VCaP (cell line): ENCODE measurements around the gene FUT8.
A peak's percentile ranks its signal among the peaks of the same experiment; 100 is the strongest.

ENCODE experiments used
- H3K27ac ChIP-seq: fragments of 450-650 bp; 2 replicates; pipeline ENCODE4 v1.5.1; 2017
- CTCF ChIP-seq: fragments of 450-650 bp; conservative IDR thresholded peaks from 2 replicates; pipeline ENCODE4 v1.5.1; 2017; ENCODE audit warnings: mild to moderate bottlenecking, moderate library complexity

FUT8 gene

DNA sequence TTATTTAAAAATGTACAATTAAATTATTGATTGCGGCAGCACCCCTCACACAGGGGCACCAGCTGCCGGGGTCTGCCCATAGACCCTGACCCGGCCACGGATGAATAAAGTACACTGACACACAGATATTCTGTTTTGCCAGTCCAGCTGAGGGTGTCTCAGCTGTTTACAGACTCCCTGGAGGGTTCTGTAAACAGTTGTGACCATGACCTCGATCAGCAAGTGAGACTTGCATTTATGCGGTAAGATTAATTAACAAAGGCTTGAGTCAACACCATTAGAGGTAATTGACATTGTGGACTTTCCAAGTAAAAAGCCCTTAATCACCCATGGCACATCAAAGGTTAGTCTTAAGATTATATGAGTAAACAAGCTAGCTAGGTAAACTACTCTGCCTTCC is 94.3 kb downstream of the FUT8 start:
- peak overlapping the region; percentile 29 for H3K27ac ChIP-seq
- no peak for TF ChIP-seq CTCF

- no peak for TF ChIP-seq CTCF
These were observed 97.3 kb downstream of the FUT8 start for GRCh38 chr14:65509842-65510241.

GRCh38 chr14:65513671-65514070 is 101.1 kb downstream of the FUT8 start:
- TF ChIP-seq CTCF: no peak

More at GRCh38 chr14:65509842-65510241, 97.3 kb downstream of the FUT8 start:
- H3K27ac ChIP-seq: no peak overlapping the region

DNA sequence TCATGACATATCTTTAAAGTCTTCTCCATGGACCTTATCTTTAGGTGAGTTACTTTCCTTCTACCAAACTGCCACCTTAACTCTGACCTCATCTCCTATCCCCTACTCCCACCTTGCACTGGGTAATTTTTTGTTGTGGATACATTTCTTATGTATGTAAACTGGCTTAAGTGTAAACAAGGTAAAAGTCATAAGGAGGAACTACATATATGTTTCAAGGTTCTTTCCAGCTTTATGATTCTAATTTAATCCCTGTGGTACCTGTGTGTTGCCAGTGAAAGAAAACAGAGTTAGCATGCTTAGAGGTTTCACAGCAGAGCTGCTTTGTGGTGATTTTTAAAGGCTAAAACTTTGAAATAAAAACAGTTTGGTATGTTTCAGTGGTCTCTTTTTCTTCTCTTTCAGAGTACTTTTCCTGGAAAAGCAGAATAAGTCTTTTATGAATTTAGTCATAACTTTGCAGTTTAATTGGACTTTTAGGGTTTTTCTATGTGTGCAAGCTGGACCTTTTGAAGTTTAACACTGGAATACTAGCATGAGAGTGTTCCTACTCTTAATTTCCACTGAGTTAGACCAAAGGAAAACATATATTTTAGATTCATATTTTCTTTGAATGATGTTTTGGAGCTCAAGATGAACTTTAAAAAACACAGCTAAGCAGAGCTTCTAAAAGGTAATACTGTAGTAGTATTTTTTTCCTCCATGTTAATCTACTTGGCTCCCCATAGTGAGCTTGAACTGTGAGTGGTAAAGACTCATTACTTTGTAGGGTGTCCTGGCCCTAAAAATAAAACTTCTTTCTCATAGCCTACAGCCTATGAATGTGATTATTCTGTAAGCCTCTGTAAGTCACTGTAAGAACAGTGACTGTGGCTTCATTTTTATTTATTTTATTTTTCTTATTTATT is 105.4 kb downstream of the FUT8 start:
- no peak overlapping the region for H3K27ac ChIP-seq
- no peak for TF ChIP-seq CTCF

More at GRCh38 chr14:65513671-65514070, 101.1 kb downstream of the FUT8 start:
- no peak overlapping the region for H3K27ac ChIP-seq

GRCh38 chr14:65528069-65528468 is 115.5 kb downstream of the FUT8 start:
- no peak for TF ChIP-seq CTCF
- no peak overlapping the region for H3K27ac ChIP-seq

DNA sequence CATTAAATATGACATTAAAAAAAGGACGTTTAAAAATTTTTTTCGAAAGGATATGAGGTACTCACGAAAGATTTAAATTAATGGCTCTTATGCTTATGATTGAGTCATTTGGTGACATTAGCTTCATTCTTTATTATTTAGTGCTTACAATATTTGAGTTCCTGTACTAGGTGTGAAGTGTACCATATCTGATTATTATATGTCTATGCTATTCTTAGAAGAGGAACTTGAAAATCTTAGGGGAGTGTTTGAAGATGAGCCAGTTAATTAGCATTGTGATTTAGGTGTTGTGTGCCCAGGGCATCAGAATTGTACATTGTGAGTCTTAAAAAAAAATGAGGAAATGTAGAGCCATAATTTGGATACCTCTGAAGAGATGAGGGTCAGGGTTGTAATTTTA is 118.6 kb downstream of the FUT8 start:
- H3K27ac ChIP-seq: no peak overlapping the region
- TF ChIP-seq CTCF: no peak

- no peak for TF ChIP-seq CTCF
- H3K27ac ChIP-seq: no peak overlapping the region
These were observed 121.3 kb downstream of the FUT8 start for GRCh38 chr14:65533736-65534404.
